Measurements from ENCODE around the gene POLN. TPM values are rescaled to one million over a fixed set of nuclear protein-coding genes. Genes with fewer than 3 reads are reported as not detected.

POLN gene
- total and polyA plus RNA-seq, 2 of the 4 experiments (the other 2 are of a cell fraction), result 0.63 to 0.72 TPM

DNA sequence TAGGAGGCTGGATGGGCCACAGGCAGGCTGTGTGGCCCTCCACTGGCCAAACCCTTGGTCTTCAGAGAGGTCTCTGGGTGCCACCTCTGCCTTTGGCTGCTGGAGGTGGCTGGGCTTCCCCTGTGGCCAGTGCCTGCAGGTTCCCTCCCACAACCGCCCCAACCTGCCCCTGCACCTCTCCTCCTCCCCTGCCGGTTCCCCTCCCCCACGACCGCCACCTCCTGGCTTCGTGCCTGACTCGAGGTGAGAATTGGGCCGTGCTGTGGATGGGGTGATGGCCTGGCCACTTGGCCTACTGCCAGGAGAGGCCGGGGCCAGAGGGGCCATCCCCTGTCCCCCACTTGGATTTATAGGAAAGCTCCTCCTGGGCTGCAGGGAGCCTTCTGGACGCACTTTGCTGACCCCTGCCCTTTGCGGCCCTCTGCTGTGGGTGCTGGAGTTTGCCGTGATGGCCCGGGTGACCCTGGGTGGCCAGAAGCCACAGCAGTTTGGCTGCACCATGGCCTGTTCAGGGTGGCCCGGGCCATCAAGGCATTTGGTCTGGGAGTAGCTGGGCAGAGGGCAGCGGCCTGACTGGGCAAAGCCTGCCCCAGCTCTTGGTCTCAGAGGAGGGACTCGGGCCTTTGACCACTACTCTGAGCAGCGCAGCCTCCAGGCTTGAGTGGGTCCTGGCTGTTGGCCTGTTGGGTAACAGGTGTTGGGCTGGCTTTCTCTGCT is 179.0 kb downstream of the POLN start:
- H2BK120ac ChIP-seq (ENCODE audit: low read depth, low read length), result no peak overlapping the region
- no peak overlapping the region for H2BK5ac ChIP-seq (ENCODE audit: low read depth, low read length, poor library complexity, severe bottlenecking)
- no peak overlapping the region for H4K5ac ChIP-seq (ENCODE audit: low read depth, low read length)
- dilution Hi-C loops (cut with HindIII; ENCODE audit: low sequenced_read_pairs, unreplicated experiment), result no loop called here
- no peak overlapping the region for H3K23ac ChIP-seq (ENCODE audit: low read depth, low read length)
- H4K20me1 ChIP-seq (ENCODE audit: insufficient read depth, low read length), result no peaks in the 10 kb centered on the region
- no peak overlapping the region for H3K18ac ChIP-seq (ENCODE audit: low read depth, low read length)
- H3K27ac ChIP-seq (ENCODE audit: insufficient read depth, low read length), result no peak overlapping the region
- no peak for DNase-seq
- no TSS peak for BruUV-seq (replicated peaks)
- no peak overlapping the region for H2AK5ac ChIP-seq (ENCODE audit: low read depth, low read length)
- peaks cover 32% of the 10 kb centered on the region for H3K27me3 ChIP-seq (ENCODE audit: control insufficient read depth, insufficient read depth, low read length)
- no peaks in the 10 kb centered on the region for H3K36me3 ChIP-seq (ENCODE audit: control insufficient read depth, insufficient read depth, low read length)
- no peak overlapping the region for H3K56ac ChIP-seq (ENCODE audit: extremely low read depth, insufficient read depth, low read length)
- peaks cover under 1% of the 10 kb centered on the region; the same call in 1 of the 2 replicates for H3K9me1 ChIP-seq (ENCODE audit: insufficient read depth, low read length)
- H3K9ac ChIP-seq (ENCODE audit: low read depth, low read length), result no peak overlapping the region
- CTCF ChIA-PET, result no interaction called here
- no peak overlapping the region for H3K4me2 ChIP-seq (ENCODE audit: low read depth, low read length)
- no peak overlapping the region for H2AFZ ChIP-seq (replicated peaks; ENCODE audit: low read length, poor library complexity)
- H3K4ac ChIP-seq (ENCODE audit: low read depth, low read length), result no peak overlapping the region
- H4K91ac ChIP-seq (ENCODE audit: insufficient read depth, low read depth, low read length), result no peak overlapping the region
- intact Hi-C loops (cut with micrococcal nuclease), result no loop called here
- 75% methylated on average over 5 of the region's 16 CpGs; no CpG with 5 or more reads in 1 of the 2 experiments for WGBS, 2 experiments (ENCODE audit: extremely low coverage in 2 of 2, insufficient read length in 1 of 2)
- in situ Hi-C loops (cut with MboI; ENCODE audit: low sequenced_read_pairs), result no loop called here
- no peak overlapping the region for H2BK20ac ChIP-seq (ENCODE audit: low read depth, low read length)
- peaks cover 1% of the 10 kb centered on the region; the same call in 1 of the 2 replicates for H3K4me1 ChIP-seq (ENCODE audit: control insufficient read depth, insufficient read depth, low read length)
- H3K9me3 ChIP-seq (ENCODE audit: control insufficient read depth, insufficient read depth, low read length), result no peaks in the 10 kb centered on the region
- no peak overlapping the region for H2AK9ac ChIP-seq (replicated peaks; ENCODE audit: low read depth, low read length, poor library complexity)
- no peaks in the 10 kb centered on the region for H3K79me1 ChIP-seq (ENCODE audit: low read depth in 1 of 2, low read length in 2 of 2)
- ATAC-seq (ENCODE audit: low read depth), result no peak
- no peak overlapping the region for H2BK15ac ChIP-seq (ENCODE audit: low read depth, low read length)
- no peak for TF ChIP-seq MAZ (IDR thresholded peaks at IDR 0.05; ENCODE audit: borderline replicate concordance, low read depth, low read length)
- POLR2A ChIA-PET (ENCODE audit: unreplicated experiment), result no interaction called here
- no peak overlapping the region for H4K8ac ChIP-seq (ENCODE audit: low read depth in 2 of 2, low read length in 2 of 2)
- H3K4me3 ChIP-seq (ENCODE audit: insufficient read depth, low read depth, low read length), result no peak overlapping the region
- no peak overlapping the region for H3K14ac ChIP-seq (replicated peaks; ENCODE audit: low read depth, low read length)

Measured in IMR-90 (cell line).